Activated CD8-positive, alpha-beta memory T cell treated with anti-CD3 and anti-CD28 coated beads for 36 hours (primary cell): ENCODE results near the gene NAV2. TPM values are rescaled to one million over a fixed set of nuclear protein-coding genes. Genes with fewer than 3 reads are reported as not detected.

Experiments used
- CTCF ChIA-PET: fragments of 350-600 bp; sonication (Branson Sonifier 250); formaldehyde crosslinking; loops from one replicate; lab custom pipeline; 2021; ENCODE audit warnings: antibody characterized with exemption; lab: Charles Lee
- POLR2A ChIA-PET: fragments of 350-600 bp; sonication (Branson Sonifier 250); formaldehyde crosslinking; loops from one replicate; lab custom pipeline; 2021; ENCODE audit warnings: antibody characterized with exemption; lab: Charles Lee
- total RNA-seq, 2 experiments: library from RNA; stranded (reverse); gene quantifications; one replicate each; pipeline ENCODE4 v1.2.3, GENCODE V29; 2021

The NAV2 gene
- total RNA-seq, 2 experiments from 2014 or later, result 0.23 to 0.25 TPM

DNA sequence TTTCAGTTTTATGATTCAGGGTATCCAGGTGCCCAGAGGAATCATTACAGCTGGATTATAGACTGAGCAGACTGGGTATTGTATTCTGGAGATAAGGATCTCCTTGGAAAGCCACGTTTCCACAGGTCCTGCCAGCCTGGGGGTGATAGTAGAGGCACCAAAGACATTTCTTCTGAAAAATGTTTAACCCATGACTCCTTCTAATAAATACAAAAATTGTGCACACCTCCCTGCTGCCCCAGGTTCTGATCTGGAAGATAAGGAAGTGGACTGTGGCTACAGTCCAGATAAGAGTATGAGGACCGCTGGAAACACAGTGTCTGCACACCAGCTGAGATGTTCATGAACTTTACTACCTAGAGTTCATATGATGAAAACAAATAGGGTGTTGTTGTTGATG is 255.2 kb downstream of the NAV2 start:
- ChIA-PET POLR2A (no interaction called here), CTCF (interaction anchor here (0.7 kb wide), 1 partner anchor 82 kb away, joined by 3 read pairs; no protein-coding TSS in a partner anchor)

DNA sequence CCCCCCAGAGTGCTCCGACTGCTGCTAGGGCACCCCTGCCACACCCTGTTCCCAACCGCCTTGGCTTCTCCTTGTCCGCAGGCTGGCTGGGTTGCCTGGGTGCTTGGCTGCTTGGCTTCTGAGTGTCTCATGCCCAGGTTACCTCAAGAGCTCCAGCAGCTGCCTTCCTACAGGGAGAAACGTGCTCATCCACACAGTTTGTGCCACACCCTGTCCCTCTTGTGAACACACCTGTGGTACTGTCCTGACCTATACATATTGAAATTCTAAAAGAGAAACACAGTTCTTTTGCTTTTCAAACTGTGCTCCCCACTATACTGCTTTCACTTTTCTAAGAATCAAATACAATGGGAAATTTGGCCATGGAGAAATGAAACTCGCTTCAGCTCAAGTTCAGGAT is 256.2 kb downstream of the NAV2 start:
- POLR2A ChIA-PET, result no interaction called here
- CTCF ChIA-PET, result no interaction called here

DNA sequence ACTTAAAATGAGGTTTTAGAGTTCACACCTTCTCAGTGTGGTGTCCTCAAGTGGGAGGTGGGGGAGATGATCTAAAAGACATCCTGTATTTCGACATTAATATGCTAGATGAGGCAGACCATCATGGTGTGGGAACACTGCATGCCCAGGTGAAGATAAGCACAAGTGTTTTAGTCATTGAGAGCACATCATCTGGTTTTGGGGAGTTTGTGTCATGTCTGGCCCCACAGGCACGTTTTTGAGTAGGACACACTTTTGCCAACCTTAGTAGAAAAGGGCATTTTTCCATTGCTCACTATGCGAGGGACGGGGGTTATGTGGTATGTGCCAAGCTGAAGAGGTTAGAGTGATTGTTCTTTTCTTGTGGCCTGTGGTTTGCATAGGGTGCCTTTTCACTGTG is 258.3 kb downstream of the NAV2 start:
- ChIA-PET POLR2A (no interaction called here), CTCF (no interaction called here)

DNA sequence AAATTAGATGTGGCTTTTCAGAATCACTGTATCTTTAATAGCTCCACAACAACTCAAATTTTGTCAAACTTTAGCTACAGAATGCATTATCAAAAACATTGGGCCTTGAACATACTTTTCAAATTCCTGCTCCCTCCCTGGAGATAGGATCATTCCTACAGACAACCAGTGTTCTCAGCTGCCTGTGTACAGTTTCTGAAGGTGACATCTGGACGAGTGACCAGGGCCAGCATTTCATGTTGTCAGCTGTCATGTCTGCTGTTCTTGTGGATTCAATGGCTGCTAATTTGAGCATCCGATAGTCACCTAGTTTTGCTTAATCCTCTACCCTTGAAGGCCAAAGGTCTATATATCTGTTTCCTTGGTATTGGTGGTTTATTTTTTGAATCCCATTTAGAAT is 259.5 kb downstream of the NAV2 start:
- ChIA-PET CTCF (no interaction called here), POLR2A (no interaction called here)

DNA sequence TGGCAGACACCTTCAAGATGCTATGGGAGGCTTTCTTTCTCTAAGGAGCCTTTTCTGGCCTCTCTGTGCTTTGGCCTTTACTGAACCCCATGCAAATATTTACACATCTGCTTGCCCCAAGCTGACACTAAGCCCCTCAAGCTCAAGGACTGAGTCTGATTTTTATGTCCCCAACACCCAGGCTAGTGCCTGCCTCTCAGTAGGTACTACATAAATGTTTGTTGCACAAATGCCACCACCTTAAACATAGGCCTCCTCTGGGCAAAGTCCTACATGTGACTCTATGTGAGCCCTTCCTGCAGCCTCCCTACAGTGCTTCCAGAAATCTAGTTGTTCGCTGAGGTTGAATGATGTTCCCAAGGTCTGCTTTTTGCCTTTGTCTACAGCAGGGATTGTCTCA is 260.0 kb downstream of the NAV2 start:
- CTCF ChIA-PET, result interaction anchor here (1.0 kb wide), 1 partner anchor 67 kb away, joined by 3 read pairs; no protein-coding TSS in a partner anchor
- POLR2A ChIA-PET, result no interaction called here

DNA sequence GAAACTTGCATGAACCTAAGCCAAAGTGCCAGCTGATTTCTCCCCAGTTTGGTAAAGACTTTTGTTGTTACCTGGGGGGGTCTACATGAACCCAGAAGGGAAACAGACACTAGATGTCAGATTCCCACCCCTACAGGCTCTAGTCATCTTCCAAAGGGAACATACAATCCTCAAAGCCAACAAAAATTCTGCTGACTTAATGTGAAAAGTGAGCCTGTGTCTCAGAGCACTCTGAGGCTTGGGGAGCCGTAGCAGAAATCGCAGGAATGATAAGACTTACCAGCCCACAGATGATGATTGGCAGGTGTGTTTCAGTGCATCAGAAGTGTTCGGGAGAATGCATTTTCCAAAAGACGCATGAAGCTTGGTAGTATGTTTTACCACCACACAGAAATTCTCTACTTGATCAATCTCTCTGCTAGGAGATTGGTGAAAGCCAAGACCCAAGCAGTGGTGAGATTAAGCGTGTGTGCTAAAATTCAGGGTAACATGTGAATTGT is 260.5 kb downstream of the NAV2 start:
- ChIA-PET POLR2A (no interaction called here), CTCF (interaction anchor here (1.0 kb wide), 1 partner anchor 67 kb away, joined by 3 read pairs; no protein-coding TSS in a partner anchor)

DNA sequence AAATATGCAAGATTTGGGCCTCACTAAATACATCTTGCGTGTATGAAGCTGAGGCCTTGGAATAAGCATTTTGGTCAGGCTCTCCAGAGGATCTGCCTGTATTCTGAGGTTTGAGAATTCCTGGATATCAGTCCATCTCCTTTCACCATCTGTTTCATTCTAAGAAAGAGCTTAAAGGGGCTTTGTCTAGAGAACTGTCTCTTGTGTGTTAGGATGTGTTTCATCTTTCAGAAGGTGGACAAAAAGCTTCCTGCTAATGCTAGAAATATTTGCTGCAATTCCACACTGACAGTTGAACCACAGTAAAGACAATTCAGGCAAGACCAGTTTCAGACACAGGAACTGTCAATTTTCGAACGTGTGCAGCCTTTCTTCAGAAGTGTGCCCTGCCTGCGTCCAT is 262.2 kb downstream of the NAV2 start:
- ChIA-PET POLR2A (no interaction called here), CTCF (no interaction called here)

DNA sequence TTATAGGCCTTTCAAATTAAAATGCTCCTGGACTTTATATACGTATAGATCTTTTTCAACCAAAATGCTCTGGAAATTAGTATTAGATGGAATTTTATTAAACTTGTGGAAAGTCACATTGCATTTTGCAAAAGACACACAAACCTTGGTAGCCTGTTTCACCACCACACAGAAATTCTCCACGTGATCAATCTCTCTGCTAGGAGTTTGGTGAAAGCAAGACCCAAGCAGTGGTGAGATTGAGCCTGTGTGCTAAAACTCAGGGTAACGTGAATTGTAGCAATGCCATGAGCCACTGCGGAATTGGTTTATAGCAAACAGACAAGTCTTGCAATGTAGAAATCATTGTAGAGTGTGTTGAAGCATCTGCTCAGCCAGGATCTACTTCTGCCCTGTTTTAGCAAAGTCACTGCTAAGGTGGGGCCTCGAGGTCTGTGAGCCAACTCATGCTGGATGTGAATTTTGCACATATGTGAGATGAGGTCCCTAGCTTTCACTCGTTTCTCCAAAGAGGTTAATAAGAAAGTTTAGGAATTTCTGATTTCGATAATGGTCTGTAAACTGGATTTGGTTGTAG is 262.9 kb downstream of the NAV2 start:
- ChIA-PET POLR2A (no interaction called here), CTCF (no interaction called here)

DNA sequence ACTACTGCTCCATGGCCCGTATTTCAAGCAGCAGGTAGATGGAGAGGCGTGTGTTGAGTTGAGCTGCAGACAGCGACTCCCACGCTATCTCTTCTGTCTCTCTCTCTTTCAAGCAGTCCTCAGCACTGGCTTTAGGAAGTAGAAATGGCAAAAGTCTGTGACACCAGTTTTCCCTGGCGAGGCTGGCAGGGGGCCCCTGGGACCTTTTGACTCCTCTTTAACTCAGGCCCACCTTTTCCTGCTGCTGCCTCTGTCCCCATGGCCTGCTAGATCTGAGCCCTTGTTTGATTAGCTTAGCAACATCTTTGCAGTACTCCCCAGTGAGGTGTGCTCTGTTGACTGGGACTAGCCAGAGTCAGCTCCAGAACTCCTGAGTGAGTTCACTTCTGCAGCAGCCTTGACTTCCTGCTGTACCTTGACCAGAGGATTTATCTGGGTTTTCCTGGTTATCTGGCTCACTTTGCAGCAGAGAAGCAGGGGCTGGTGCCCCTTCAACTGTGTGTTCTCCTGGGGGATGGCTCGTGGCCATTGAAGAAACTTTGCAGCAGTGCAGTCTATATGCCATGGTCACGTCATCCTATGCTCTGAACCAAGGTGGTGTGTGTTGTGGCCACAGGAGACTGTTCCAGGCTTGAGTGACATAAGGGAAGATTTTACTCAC is 263.8 kb downstream of the NAV2 start:
- CTCF ChIA-PET, result no interaction called here

DNA sequence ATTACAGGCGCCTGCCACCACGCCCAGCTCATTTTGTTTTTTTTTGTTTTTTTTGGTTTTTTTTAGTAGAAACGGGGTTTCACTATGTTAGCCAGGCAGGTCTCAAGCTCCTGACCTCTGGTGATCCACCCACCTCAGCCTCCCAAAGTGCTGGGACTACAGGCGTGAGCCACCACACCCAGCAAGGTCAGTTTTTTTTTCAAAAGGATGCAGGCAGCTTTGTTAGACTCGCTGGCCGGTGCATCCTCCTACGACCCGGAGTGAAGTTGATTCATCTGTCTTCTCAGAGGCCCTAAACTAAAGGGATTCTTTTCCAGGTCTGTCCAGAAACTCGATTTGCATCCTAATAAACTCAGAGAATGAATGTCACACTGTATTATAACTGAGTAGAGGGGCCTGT is 265.3 kb downstream of the NAV2 start:
- CTCF ChIA-PET, result no interaction called here
- POLR2A ChIA-PET, result no interaction called here

More for the DNA sequence above, 263.8 kb downstream of the NAV2 start:
- POLR2A ChIA-PET, result no interaction called here

DNA sequence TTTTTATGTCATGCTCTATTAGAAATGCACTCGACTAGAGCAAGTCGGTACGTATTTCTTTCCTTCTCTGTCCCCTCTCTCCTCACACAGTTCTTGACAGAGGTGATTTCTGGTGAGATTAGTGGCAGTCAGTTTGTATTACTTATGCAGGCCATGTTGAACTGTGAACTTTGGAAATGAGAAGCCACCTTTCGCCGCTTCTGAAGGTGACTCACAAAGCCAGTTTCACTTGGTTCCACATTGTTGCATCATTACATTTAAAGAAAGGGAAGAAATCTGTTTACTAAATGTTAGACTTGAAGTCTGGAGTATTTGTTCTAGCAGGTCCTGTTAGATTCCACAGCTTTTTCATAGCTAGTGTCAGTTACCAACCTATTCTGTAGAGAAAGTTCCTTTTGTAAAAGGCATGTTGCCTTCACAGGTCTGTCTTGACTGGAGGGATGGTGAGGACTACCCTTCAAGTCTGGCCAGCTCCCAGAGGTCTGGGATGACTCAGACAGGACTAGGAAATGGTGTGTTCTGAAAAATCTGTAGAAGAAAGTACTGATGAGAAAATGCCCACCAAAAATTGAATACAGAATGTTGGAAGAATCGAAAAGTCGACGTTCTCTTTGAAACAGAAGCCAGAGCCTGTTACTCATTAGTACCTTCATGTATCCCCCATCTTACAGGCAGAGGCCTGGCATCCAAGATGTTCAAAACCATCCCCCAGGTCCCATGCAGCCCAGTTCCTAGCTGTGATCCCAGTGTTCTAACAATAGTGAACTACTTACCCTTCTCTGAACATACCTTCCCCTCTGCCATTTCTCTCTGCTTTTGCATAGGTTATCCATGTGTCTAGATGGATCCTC is 266.3 kb downstream of the NAV2 start:
- CTCF ChIA-PET, result interaction anchor here (1.2 kb wide), 1 partner anchor 18 kb away, joined by 3 read pairs; no protein-coding TSS in a partner anchor

DNA sequence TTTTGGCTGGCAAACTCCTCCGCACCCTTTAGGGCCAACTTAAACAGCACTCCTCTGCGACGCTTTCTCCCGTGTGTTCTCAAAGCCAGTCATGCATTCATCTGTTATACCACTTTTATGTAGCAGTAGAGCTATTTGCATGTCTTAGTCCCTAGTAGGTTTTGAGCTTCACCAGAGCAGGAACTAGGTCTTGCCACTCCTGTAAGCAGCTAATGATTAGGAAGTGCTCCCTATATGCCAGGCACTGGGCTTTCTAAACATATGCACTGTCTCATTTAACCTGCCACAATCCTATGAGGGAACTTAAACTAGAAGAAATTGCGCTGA is 266.8 kb downstream of the NAV2 start:
- POLR2A ChIA-PET, result no interaction called here
- CTCF ChIA-PET, result interaction anchor here (1.2 kb wide), 1 partner anchor 18 kb away, joined by 3 read pairs; no protein-coding TSS in a partner anchor

More for the DNA sequence above, 266.3 kb downstream of the NAV2 start:
- POLR2A ChIA-PET, result no interaction called here

DNA sequence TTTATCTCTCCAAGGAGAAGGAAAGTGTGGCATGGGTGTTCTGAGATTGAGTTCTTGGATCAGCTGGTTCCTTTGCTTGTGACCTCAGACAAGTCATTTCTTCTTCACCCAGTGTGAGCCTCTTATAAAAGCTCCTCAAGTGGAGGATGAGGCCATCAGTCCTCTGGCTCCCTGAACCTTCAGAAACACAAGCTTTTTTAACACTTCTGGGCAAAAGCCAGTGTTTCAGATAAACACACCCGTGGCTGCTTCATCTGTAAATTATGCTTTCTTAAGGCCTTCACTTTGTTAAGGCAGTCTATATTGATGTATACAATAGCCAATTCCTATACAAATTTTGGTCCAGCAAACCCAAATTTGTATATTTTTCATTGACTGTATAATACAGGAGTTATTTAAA is 267.8 kb downstream of the NAV2 start:
- ChIA-PET POLR2A (no interaction called here), CTCF (interaction anchor here (1.1 kb wide), 1 partner anchor 16 kb away, joined by 3 read pairs; no protein-coding TSS in a partner anchor)

DNA sequence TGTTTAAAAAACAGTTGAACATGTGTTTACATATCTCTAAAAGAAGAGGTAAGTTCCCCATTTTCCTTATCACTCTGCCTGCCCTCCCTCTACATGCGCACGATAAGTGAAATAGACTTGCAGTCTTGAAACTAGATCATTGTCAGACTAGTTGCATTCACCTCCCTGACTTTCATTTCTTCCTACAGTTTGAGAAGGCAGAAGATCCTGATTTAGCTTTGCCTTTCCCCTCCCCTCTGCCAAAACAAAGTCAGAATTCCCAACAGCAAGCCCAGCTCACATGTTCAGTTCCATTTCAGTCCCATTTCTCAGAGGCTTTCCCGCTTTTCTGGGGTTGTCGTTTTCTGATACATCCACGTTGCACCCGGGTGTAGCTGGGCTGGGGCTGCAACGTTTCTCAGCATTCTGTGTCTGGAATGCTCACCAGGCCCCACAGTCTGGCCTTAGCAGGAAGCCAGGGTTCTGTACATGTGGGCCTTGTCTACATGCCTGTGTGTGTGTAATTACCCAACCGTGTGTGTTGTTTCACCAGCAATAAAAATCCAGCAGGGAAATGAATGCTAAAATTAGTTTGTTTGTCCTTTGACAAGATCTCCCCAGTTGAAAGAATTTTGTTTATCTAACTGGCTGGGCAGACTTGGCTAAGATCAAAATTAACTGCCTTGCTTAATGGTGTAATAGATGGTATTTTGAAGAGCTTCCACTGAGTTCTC is 268.5 kb downstream of the NAV2 start:
- ChIA-PET POLR2A (no interaction called here), CTCF (interaction anchor here (1.1 kb wide), 1 partner anchor 17 kb away, joined by 3 read pairs; no protein-coding TSS in a partner anchor)

DNA sequence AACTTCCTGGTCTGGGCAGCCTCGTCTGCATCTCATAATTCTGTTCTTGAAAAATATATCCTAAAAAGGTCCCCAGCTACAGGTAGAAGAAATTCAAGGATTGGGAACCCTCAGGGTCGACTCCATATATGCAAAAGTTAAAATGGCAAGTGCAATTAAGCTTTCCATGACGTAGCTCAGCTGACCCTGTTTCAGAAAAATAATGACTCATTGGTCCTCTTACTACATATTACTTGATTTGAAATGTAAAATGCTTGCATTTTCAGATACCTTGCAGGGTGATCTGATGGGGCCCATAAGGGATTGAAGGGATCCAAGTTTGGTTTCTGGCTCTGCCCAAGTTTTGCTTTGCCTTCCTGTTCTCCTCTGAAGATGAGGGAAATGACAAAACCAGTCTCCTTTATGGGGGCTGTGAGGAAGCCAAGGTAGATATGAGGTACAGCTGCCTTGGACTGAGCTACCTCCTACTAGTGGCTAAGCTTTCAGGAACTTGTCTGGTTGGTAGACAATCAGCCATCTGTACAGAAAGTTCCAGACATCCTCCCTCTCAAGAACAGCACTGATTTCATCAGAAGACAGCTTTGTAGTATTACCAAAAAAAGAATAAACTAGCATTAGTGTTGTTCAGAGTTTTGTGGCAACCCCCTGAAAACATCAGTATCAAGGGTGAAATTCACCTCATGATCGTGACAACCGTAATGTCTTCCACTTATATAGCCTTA is 270.3 kb downstream of the NAV2 start:
- POLR2A ChIA-PET, result no interaction called here
- CTCF ChIA-PET, result no interaction called here

DNA sequence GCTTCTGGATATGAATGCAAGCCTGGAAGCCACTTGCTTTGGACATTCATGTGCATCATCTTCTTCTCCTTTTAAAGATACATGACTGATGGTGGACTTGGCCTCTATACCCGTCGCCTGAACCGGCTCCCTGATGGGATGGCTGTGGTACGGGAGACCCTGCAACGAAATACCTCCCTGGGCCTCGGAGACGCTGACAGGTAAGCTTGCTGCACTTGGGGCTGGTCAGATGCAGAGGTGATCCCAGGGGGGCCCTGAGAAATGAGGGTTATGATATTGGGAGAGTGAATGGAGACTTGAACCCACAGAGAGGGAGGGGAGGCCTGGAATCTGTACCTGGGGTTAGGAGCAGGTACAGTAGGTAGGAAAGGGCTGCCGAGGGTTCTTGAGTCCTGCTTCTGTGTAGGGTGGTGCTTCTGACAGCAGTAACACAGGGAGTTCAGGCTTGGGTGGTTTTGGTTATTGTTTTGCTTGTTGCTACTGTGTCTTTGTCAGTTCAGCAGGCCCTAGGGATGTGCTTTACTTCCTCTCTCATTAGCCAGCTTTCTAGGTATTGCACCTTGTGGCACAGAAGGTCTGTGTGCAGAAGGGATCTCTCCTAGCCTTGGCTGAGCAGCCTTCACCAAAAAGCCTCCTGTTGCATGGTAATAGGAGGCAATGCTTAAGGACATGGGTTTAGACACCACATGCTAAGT is 271.6 kb downstream of the NAV2 start:
- ChIA-PET POLR2A (no interaction called here), CTCF (no interaction called here)

DNA sequence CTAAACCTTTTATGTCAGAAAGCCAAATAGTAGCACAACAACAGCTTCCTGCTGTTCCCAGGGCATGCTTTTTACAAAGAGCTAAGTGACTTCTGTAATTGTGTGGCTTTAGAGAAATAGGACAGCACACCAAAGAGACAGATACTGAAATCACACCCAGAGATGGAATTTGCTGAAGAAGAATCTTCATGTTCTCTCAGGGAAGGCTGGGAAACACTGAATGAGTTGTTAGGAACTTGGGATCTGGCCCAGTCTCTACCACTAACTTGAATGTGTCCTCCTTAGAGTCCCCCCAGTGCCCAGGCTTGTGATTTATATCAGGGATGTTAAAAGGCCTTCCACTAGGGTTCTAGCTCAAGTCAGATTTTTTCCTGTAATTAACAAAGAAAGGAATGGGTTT is 272.5 kb downstream of the NAV2 start:
- ChIA-PET CTCF (no interaction called here), POLR2A (no interaction called here)

DNA sequence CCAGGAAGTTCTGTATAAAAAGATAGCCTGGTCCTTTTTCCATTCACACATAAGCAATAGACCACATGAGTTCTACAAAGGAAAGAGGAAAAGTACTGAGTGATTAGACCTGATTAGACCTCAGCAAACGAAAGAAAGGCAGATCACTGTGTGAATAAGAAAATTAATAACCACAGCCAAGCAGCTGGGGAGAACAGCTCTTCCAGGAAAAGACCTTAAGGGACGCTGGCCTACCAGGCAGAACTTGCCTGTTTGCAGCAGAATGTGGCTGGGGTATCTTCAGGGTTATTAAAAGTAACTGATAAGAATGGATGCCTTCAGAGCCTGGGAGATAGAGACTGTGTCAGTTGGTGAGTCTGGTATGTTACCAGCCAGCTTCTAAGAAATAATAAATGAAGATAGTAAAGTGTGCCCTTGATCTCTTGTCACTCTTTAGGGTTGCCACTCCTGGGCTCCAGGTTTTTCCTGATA is 274.7 kb downstream of the NAV2 start:
- POLR2A ChIA-PET, result no interaction called here
- CTCF ChIA-PET, result no interaction called here
